Panc1 (cell line): ENCODE data around the gene THRB.

ENCODE experiments used
- POLR2AphosphoS5 ChIP-seq: IDR thresholded peaks from 2 replicates; pipeline ENCODE4 v1.6.1; 2012; ENCODE audit warnings: mild to moderate bottlenecking, low read depth, low read length, moderate library complexity
- TF ChIP-seq, protein P1 (sequence below): fragments of 450-650 bp; IDR thresholded peaks from 2 replicates; pipeline ENCODE4 v1.5.1; 2017; ENCODE audit warnings: mild to moderate bottlenecking

- TF ChIP-seq, protein P1, sequence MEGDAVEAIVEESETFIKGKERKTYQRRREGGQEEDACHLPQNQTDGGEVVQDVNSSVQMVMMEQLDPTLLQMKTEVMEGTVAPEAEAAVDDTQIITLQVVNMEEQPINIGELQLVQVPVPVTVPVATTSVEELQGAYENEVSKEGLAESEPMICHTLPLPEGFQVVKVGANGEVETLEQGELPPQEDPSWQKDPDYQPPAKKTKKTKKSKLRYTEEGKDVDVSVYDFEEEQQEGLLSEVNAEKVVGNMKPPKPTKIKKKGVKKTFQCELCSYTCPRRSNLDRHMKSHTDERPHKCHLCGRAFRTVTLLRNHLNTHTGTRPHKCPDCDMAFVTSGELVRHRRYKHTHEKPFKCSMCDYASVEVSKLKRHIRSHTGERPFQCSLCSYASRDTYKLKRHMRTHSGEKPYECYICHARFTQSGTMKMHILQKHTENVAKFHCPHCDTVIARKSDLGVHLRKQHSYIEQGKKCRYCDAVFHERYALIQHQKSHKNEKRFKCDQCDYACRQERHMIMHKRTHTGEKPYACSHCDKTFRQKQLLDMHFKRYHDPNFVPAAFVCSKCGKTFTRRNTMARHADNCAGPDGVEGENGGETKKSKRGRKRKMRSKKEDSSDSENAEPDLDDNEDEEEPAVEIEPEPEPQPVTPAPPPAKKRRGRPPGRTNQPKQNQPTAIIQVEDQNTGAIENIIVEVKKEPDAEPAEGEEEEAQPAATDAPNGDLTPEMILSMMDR, result no peak
- no peak for TF ChIP-seq POLR2AphosphoS5
Observed at GRCh38 chr3:24123596-24123995, 371.1 kb downstream of the THRB start.
